Astrocyte (in vitro differentiated cells and primary cell): ENCODE data around the gene UGT1A4. TPM values are rescaled to one million over a fixed set of nuclear protein-coding genes. Genes with fewer than 3 reads are reported as not detected.

Source experiments
- DNase-seq: peaks from one replicate; pipeline ENCODE4 v3.0.0-alpha.2; 2010; ENCODE audit warnings: low read depth
- FAIRE-seq: peaks from 2 replicates; lab custom pipeline; 2011; peaks lifted over from hg19 to GRCh38; lab: Jason Lieb, UNC
- H2AFZ ChIP-seq: 2 replicates; pipeline ENCODE4 v1.6.0; 2012; ENCODE audit warnings: low read depth, low read length, inconsistent platforms
- H3K27ac ChIP-seq: 2 replicates; pipeline ENCODE4 v1.5.1; 2011; ENCODE audit warnings: low read depth, low read length, inconsistent platforms
- H3K27me3 ChIP-seq: 2 replicates; pipeline ENCODE4 v1.6.0; 2011; ENCODE audit warnings: low read length, inconsistent platforms; ENCODE audit not compliant: insufficient read depth
- H3K36me3 ChIP-seq: 2 replicates; pipeline ENCODE4 v1.5.1; 2011; ENCODE audit warnings: low read length, inconsistent platforms; ENCODE audit not compliant: insufficient read depth
- H3K4me1 ChIP-seq: 2 replicates; pipeline ENCODE4 v1.5.1; 2011; ENCODE audit warnings: low read length, inconsistent platforms; ENCODE audit not compliant: insufficient read depth
- H3K4me2 ChIP-seq: 2 replicates; pipeline ENCODE4 v1.6.0; 2012; ENCODE audit warnings: low read length, inconsistent platforms
- H3K4me3 ChIP-seq: 2 replicates; pipeline ENCODE4 v1.5.1; 2011; ENCODE audit warnings: low read depth, mild to moderate bottlenecking, low read length, inconsistent platforms; ENCODE audit not compliant: insufficient read depth
- H3K79me2 ChIP-seq: 2 replicates; pipeline ENCODE4 v1.6.0; 2012; ENCODE audit warnings: mild to moderate bottlenecking, low read length, inconsistent platforms; ENCODE audit not compliant: insufficient read depth
- H3K9ac ChIP-seq: 2 replicates; pipeline ENCODE4 v1.6.0; 2012; ENCODE audit warnings: mild to moderate bottlenecking, low read length, inconsistent platforms
- H3K9me3 ChIP-seq: 2 replicates; pipeline ENCODE4 v1.5.1; 2012; ENCODE audit warnings: low read depth, mild to moderate bottlenecking, low read length, inconsistent platforms; ENCODE audit not compliant: insufficient read depth
- H4K20me1 ChIP-seq: 2 replicates; pipeline ENCODE4 v1.6.0; 2012; ENCODE audit warnings: low read length, inconsistent platforms; ENCODE audit not compliant: insufficient read depth
- H3K27ac Mint-ChIP-seq: one replicate; pipeline ENCODE4 v1.8.0; 2021; ENCODE audit warnings: mild to moderate bottlenecking, mixed read lengths; ENCODE audit not compliant: unreplicated experiment
- H3K27me3 Mint-ChIP-seq: one replicate; pipeline ENCODE4 v1.8.0; 2021; ENCODE audit warnings: low read depth, mixed read lengths; ENCODE audit not compliant: unreplicated experiment
- H3K36me3 Mint-ChIP-seq: one replicate; pipeline ENCODE4 v1.8.0; 2021; ENCODE audit warnings: low read depth, mixed read lengths; ENCODE audit not compliant: unreplicated experiment
- H3K4me1 Mint-ChIP-seq: one replicate; pipeline ENCODE4 v1.8.0; 2021; ENCODE audit warnings: low read depth, mixed read lengths; ENCODE audit not compliant: unreplicated experiment
- H3K4me3 Mint-ChIP-seq: one replicate; pipeline ENCODE4 v1.8.0; 2021; ENCODE audit warnings: mild to moderate bottlenecking, moderate library complexity, mixed read lengths; ENCODE audit not compliant: unreplicated experiment
- H3K9me3 Mint-ChIP-seq: one replicate; pipeline ENCODE4 v1.8.0; 2021; ENCODE audit warnings: mild to moderate bottlenecking, mixed read lengths; ENCODE audit not compliant: unreplicated experiment
- CTCF ChIP-seq: IDR thresholded peaks from 2 replicates; pipeline ENCODE4 v1.5.1; 2011; ENCODE audit warnings: low read depth, mild to moderate bottlenecking, inconsistent platforms, low read length, moderate library complexity; ENCODE audit not compliant: insufficient read depth
- EZH2 ChIP-seq: IDR thresholded peaks from 2 replicates; pipeline ENCODE4 v1.6.1; 2012; ENCODE audit warnings: mild to moderate bottlenecking, low read length, inconsistent platforms; ENCODE audit not compliant: insufficient read depth
- total RNA-seq: library from RNA; stranded (reverse); gene quantifications from 2 replicates; pipeline ENCODE4 v1.2.1, GENCODE V29; 2021

Gene UGT1A4
- total RNA-seq, 1 donor from 2014 or later = not detected

GRCh38 chr2:233673896-233674295 lies 44.6 kb upstream of the UGT1A4 start:
- no peaks in the 10 kb centered on the region for H3K4me1 Mint-ChIP-seq
- DNase-seq = no peak
- H3K4me3 ChIP-seq = no peak overlapping the region
- no peaks in the 10 kb centered on the region for H3K79me2 ChIP-seq
- H3K9me3 ChIP-seq = no peaks in the 10 kb centered on the region
- peaks cover 2% of the 10 kb centered on the region for H3K36me3 Mint-ChIP-seq
- H3K9me3 Mint-ChIP-seq = peaks cover 2% of the 10 kb centered on the region
- H3K27me3 Mint-ChIP-seq = peaks cover 17% of the 10 kb centered on the region
- no peaks in the 10 kb centered on the region for H4K20me1 ChIP-seq
- no peaks in the 10 kb centered on the region for H3K27me3 ChIP-seq
- no peak overlapping the region for H3K27ac ChIP-seq
- no peak overlapping the region for H3K4me3 Mint-ChIP-seq
- no peak overlapping the region for H3K4me2 ChIP-seq
- H3K27ac Mint-ChIP-seq = no peak overlapping the region
- FAIRE-seq = no peak
- no peak overlapping the region for H2AFZ ChIP-seq
- no peak overlapping the region for H3K9ac ChIP-seq
- TF ChIP-seq EZH2 (no peak), CTCF (no peak)
- H3K36me3 ChIP-seq = no peaks in the 10 kb centered on the region
- H3K4me1 ChIP-seq = peaks cover 4% of the 10 kb centered on the region

- Mint-ChIP-seq H3K27ac (no peak overlapping the region), H3K4me1 (no peaks in the 10 kb centered on the region), H3K9me3 (peaks cover 2% of the 10 kb centered on the region), H3K36me3 (peaks cover 2% of the 10 kb centered on the region), H3K27me3 (peaks cover 17% of the 10 kb centered on the region), H3K4me3 (no peak overlapping the region)
- Histone ChIP-seq H3K79me2 (no peaks in the 10 kb centered on the region), H3K4me3 (no peak overlapping the region), H3K27me3 (no peaks in the 10 kb centered on the region), H3K27ac (no peak overlapping the region), H3K9ac (no peak overlapping the region), H3K9me3 (no peaks in the 10 kb centered on the region), H3K4me2 (no peak overlapping the region), H4K20me1 (no peaks in the 10 kb centered on the region), H3K36me3 (no peaks in the 10 kb centered on the region), H2AFZ (no peak overlapping the region), H3K4me1 (peaks cover 4% of the 10 kb centered on the region)
- TF ChIP-seq EZH2 (no peak), CTCF (no peak)
- DNase-seq (no peak), FAIRE-seq (no peak)
Observed at GRCh38 chr2:233674314-233674713, 44.2 kb upstream of the UGT1A4 start.

GRCh38 chr2:233674995-233675394 lies 43.5 kb upstream of the UGT1A4 start:
- Histone ChIP-seq H3K4me1 (peaks cover 4% of the 10 kb centered on the region), H3K9ac (no peak overlapping the region), H3K79me2 (no peaks in the 10 kb centered on the region), H3K27me3 (no peaks in the 10 kb centered on the region), H2AFZ (no peak overlapping the region), H4K20me1 (no peaks in the 10 kb centered on the region), H3K27ac (no peak overlapping the region), H3K36me3 (no peaks in the 10 kb centered on the region), H3K4me2 (no peak overlapping the region), H3K4me3 (no peak overlapping the region), H3K9me3 (no peaks in the 10 kb centered on the region)
- peaks cover 17% of the 10 kb centered on the region for H3K27me3 Mint-ChIP-seq
- H3K36me3 Mint-ChIP-seq = peaks cover 2% of the 10 kb centered on the region
- H3K9me3 Mint-ChIP-seq = peaks cover 1% of the 10 kb centered on the region
- no peak overlapping the region for H3K27ac Mint-ChIP-seq
- no peaks in the 10 kb centered on the region for H3K4me1 Mint-ChIP-seq
- FAIRE-seq (no peak), DNase-seq (no peak)
- H3K4me3 Mint-ChIP-seq = no peak overlapping the region
- no peak for TF ChIP-seq EZH2
- no peak for TF ChIP-seq CTCF
